ENCODE data around the gene CCDC120.
A peak's percentile ranks its signal among the peaks of the same experiment; 100 is the strongest.

CCDC120 gene

GRCh38 chrX:49058794-49059193, at the start of gene CCDC120:
Gene CCDC120 (plus strand): TSS chrX:49058999. CDS start chrX:49062042, 3,043 bp downstream.
- H3K4me3 ChIP-seq (ENCODE audit: low read length) = peak within 1 kb of the TSS; percentile 28
- no peak for DNase-seq (ENCODE audit: low read depth)

GRCh38 chrX:49019050-49019449, 39.7 kb upstream of the CCDC120 start:
- no peak for DNase-seq (ENCODE audit: low read depth)
- TF ChIP-seq CTCF (conservative IDR thresholded peaks at IDR 0.05; ENCODE audit: low read depth, low read length) = no peak
- no peak overlapping the region for H3K4me3 ChIP-seq (ENCODE audit: low read length)

More at GRCh38 chrX:49058794-49059193, at the start of gene CCDC120:
- no peak for TF ChIP-seq CTCF (conservative IDR thresholded peaks at IDR 0.05; ENCODE audit: low read depth, low read length)

- DNase-seq (ENCODE audit: low read depth) = no peak
- no peak for TF ChIP-seq CTCF (conservative IDR thresholded peaks at IDR 0.05; ENCODE audit: low read depth, low read length)
- no peak overlapping the region for H3K4me3 ChIP-seq (ENCODE audit: low read length)
These were observed 39.1 kb upstream of the CCDC120 start for GRCh38 chrX:49019599-49020249.

GRCh38 chrX:49029876-49030275, 28.9 kb upstream of the CCDC120 start:
- TF ChIP-seq CTCF (conservative IDR thresholded peaks at IDR 0.05; ENCODE audit: low read depth, low read length) = no peak

GRCh38 chrX:49030283-49030682, 28.5 kb upstream of the CCDC120 start:
- no peak for TF ChIP-seq CTCF (conservative IDR thresholded peaks at IDR 0.05; ENCODE audit: low read depth, low read length)
- no peak for DNase-seq (ENCODE audit: low read depth)
- H3K4me3 ChIP-seq (ENCODE audit: low read length) = no peak overlapping the region

More at GRCh38 chrX:49029876-49030275, 28.9 kb upstream of the CCDC120 start:
- no peak for DNase-seq (ENCODE audit: low read depth)
- H3K4me3 ChIP-seq (ENCODE audit: low read length) = no peak overlapping the region

GRCh38 chrX:49037883-49038475, 20.8 kb upstream of the CCDC120 start:
- H3K4me3 ChIP-seq (ENCODE audit: low read length) = no peak overlapping the region
- DNase-seq (ENCODE audit: low read depth) = no peak
- no peak for TF ChIP-seq CTCF (conservative IDR thresholded peaks at IDR 0.05; ENCODE audit: low read depth, low read length)
